HepG2 (cell line): ENCODE results near the gene ANKRD53. TPM values are rescaled to one million over a fixed set of nuclear protein-coding genes. Genes with fewer than 3 reads are reported as not detected.

Source experiments
- ATF1 ChIP-seq: IDR thresholded peaks from 2 replicates; pipeline ENCODE4 v1.6.1; 2016; ENCODE audit warnings: mild to moderate bottlenecking, control low read depth
- FOXM1 ChIP-seq: sonication (generic); formaldehyde crosslinking; IDR thresholded peaks from 2 replicates; pipeline ENCODE4 v1.5.0; 2020; ENCODE audit warnings: missing genetic modification reagents
- GLI4 ChIP-seq: sonication (generic); formaldehyde crosslinking; IDR thresholded peaks from 2 replicates; pipeline ENCODE4 v1.5.1; 2020; ENCODE audit warnings: missing genetic modification reagents, mild to moderate bottlenecking, moderate library complexity, borderline replicate concordance
- JDP2 ChIP-seq: sonication (generic); formaldehyde crosslinking; IDR thresholded peaks from 2 replicates; pipeline ENCODE4 v1.8.1; 2022; ENCODE audit warnings: missing genetic modification reagents, borderline replicate concordance
- KDM6A ChIP-seq: IDR thresholded peaks from 2 replicates; pipeline ENCODE4 v1.6.1; 2016; ENCODE audit warnings: low read depth
- KLF16 ChIP-seq, 2 experiments: sonication (generic) in 1 of 2; formaldehyde crosslinking in 1 of 2; IDR thresholded peaks; 2 replicates each; pipeline versions ENCODE4 v1.6.1 to v1.8.0; 2016 to 2023; ENCODE audit warnings: missing genetic modification reagents in 2 of 2, missing compliant biosample characterization in 1 of 2
- NFE2 ChIP-seq: sonication (generic); formaldehyde crosslinking; IDR thresholded peaks from 2 replicates; pipeline ENCODE4 v1.4.0; 2020; ENCODE audit warnings: missing genetic modification reagents
- NFIB ChIP-seq: sonication (generic); formaldehyde crosslinking; IDR thresholded peaks from 2 replicates; pipeline ENCODE4 v1.9.0; 2021; ENCODE audit warnings: missing genetic modification reagents, mild to moderate bottlenecking, borderline replicate concordance
- SMC3 ChIP-seq: IDR thresholded peaks from 2 replicates; pipeline ENCODE4 v1.6.1; 2011; ENCODE audit warnings: low read length, improper control_type of control experiment
- TBP ChIP-seq: sonication (generic); formaldehyde crosslinking; IDR thresholded peaks from 2 replicates; pipeline ENCODE4 v1.5.0; 2020; ENCODE audit warnings: missing genetic modification reagents
- ZBTB21 ChIP-seq: sonication (generic); formaldehyde crosslinking; IDR thresholded peaks from 2 replicates; pipeline ENCODE4 v1.4.0; 2020; ENCODE audit warnings: missing genetic modification reagents
- ZFP90 ChIP-seq: sonication (generic); formaldehyde crosslinking; IDR thresholded peaks from 2 replicates; pipeline ENCODE4 v1.8.0; 2022; ENCODE audit warnings: missing genetic modification reagents, mild to moderate bottlenecking, inconsistent platforms, borderline replicate concordance
- ZNF543 ChIP-seq: sonication (generic); formaldehyde crosslinking; IDR thresholded peaks from 2 replicates; pipeline ENCODE4 v1.4.0; 2020; ENCODE audit warnings: mild to moderate bottlenecking, missing genetic modification reagents
- ZNF746 ChIP-seq: sonication (generic); formaldehyde crosslinking; IDR thresholded peaks from 2 replicates; pipeline ENCODE4 v1.8.0; 2022; ENCODE audit warnings: mild to moderate bottlenecking, missing genetic modification reagents
- ZSCAN22 ChIP-seq: sonication (generic); formaldehyde crosslinking; IDR thresholded peaks from 2 replicates; pipeline ENCODE4 v1.4.0; 2020; ENCODE audit warnings: mild to moderate bottlenecking, missing genetic modification reagents
- polyA plus RNA-seq, 8 experiments: library from polyadenylated mRNA; depleted of rRNA in 3 of 8; stranded (reverse) in 7 of 8; unstranded in 1 of 8; fragments of >200 nt; fragmentation: Illumina TruSeq in 4 of 8; extraction: Trizol in 4 of 8; gene quantifications; 2 replicates each; pipeline versions ENCODE4 v1.2.1 to v1.2.3, GENCODE V29; 2011 to 2016; ENCODE audit warnings: low read depth in 4 of 8, missing spikeins in 1 of 8, mixed read lengths in 1 of 8; ENCODE audit not compliant: insufficient read depth in 1 of 8
- total RNA-seq, 5 experiments: library from RNA; depleted of rRNA; stranded (reverse); fragments of >200 nt; fragmentation: Illumina TruSeq; extraction: Trizol; gene quantifications; 2 replicates each; pipeline ENCODE4 v1.2.3, GENCODE V29; 2016; ENCODE audit warnings: low read depth in 1 of 5
- TF ChIP-seq, protein P1 (sequence below): sonication (generic); formaldehyde crosslinking; IDR thresholded peaks from 2 replicates; pipeline ENCODE4 v1.5.1; 2020; ENCODE audit warnings: missing genetic modification reagents, mild to moderate bottlenecking, borderline replicate concordance
- TF ChIP-seq, protein P2 (sequence below): sonication (generic); formaldehyde crosslinking; IDR thresholded peaks from 2 replicates; pipeline ENCODE4 v1.8.0; 2022; ENCODE audit warnings: missing genetic modification reagents, mild to moderate bottlenecking, moderate library complexity, borderline replicate concordance
- TF ChIP-seq, protein P3 (sequence below): sonication (generic); formaldehyde crosslinking; IDR thresholded peaks from 2 replicates; pipeline ENCODE4 v1.4.0; 2020; ENCODE audit warnings: mild to moderate bottlenecking, missing genetic modification reagents
- TF ChIP-seq, protein P4 (sequence below): sonication (generic); formaldehyde crosslinking; IDR thresholded peaks from 2 replicates; pipeline ENCODE4 v1.8.0; 2022; ENCODE audit warnings: mild to moderate bottlenecking, missing genetic modification reagents
- TF ChIP-seq, protein P5 (sequence below): sonication (generic); formaldehyde crosslinking; IDR thresholded peaks from 2 replicates; pipeline ENCODE4 v1.5.0; 2020; ENCODE audit warnings: missing genetic modification reagents

Gene ANKRD53
- total and polyA plus RNA-seq, 2 of the 13 experiments (the other 11 are each of a cell fraction or from before 2014, with no cell fraction given), result 0.15 TPM; not detected in 1

DNA sequence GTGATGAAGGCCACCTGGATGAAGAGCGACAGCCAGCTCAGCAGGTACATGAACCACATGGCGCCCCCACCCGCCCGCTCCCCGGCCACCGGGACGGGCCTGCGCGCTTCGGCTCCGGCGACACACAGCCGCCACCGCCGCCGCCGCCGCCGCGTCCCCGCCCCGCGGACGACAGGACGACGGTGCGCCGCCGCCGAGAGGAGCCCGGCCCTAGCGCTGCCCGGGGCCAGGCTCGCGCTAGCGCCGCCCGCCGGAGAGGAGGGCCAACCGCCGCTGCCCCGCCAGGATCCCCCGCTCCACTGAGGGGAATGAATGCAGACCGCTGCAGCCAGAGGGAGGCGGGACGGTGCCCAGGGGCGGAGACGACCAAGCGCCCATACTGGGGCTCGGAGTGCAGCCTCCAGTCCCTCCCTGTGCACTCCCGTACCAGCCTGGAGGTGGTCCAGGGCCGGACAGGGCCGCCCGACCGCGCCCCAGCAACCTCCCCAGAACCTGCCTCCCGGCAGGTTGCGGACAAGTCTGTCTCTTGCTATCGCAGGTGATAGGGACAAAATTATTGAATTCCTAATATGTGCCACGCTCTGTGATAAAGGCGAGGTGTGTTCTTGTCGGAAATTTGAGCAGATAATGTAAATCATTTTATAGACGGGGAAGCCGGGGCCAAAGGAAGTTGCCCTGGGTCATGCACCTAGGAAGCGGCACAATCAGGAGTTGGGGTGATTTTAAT, 16.4 kb downstream of the ANKRD53 start, which contains the start of gene TEX261 (continued):
- TF ChIP-seq, protein P1, sequence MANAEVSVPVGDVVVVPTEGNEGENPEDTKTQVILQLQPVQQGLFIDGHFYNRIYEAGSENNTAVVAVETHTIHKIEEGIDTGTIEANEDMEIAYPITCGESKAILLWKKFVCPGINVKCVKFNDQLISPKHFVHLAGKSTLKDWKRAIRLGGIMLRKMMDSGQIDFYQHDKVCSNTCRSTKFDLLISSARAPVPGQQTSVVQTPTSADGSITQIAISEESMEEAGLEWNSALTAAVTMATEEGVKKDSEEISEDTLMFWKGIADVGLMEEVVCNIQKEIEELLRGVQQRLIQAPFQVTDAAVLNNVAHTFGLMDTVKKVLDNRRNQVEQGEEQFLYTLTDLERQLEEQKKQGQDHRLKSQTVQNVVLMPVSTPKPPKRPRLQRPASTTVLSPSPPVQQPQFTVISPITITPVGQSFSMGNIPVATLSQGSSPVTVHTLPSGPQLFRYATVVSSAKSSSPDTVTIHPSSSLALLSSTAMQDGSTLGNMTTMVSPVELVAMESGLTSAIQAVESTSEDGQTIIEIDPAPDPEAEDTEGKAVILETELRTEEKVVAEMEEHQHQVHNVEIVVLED (CRISPR knock-in tag), result peak; percentile 97
- TF ChIP-seq ZFP90 (peak; percentile 74; the same call in 1 of the 2 replicates), NFIB (CRISPR knock-in tag) (no peak), SMC3 (no peak), GLI4 (CRISPR knock-in tag) (peak; percentile 57; the same call in 1 of the 2 replicates), ZBTB21 (CRISPR knock-in tag) (no peak), TBP (CRISPR knock-in tag) (no peak; the same call in 1 of the 2 replicates), KLF16 (CRISPR knock-in tag; IDR thresholded peaks at IDR 0.05) (no peak), FOXM1 (CRISPR knock-in tag) (no peak), ATF1 (CRISPR knock-in tag) (no peak), ZNF746 (CRISPR knock-in tag) (no peak), ZNF543 (CRISPR knock-in tag) (peak; percentile 81), JDP2 (CRISPR knock-in tag) (no peak), KDM6A (no peak), ZSCAN22 (CRISPR knock-in tag) (no peak), NFE2 (CRISPR knock-in tag) (no peak)
- TF ChIP-seq, protein P2, sequence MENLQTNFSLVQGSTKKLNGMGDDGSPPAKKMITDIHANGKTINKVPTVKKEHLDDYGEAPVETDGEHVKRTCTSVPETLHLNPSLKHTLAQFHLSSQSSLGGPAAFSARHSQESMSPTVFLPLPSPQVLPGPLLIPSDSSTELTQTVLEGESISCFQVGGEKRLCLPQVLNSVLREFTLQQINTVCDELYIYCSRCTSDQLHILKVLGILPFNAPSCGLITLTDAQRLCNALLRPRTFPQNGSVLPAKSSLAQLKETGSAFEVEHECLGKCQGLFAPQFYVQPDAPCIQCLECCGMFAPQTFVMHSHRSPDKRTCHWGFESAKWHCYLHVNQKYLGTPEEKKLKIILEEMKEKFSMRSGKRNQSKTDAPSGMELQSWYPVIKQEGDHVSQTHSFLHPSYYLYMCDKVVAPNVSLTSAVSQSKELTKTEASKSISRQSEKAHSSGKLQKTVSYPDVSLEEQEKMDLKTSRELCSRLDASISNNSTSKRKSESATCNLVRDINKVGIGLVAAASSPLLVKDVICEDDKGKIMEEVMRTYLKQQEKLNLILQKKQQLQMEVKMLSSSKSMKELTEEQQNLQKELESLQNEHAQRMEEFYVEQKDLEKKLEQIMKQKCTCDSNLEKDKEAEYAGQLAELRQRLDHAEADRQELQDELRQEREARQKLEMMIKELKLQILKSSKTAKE (CRISPR knock-in tag), result no peak
- TF ChIP-seq, protein P3, sequence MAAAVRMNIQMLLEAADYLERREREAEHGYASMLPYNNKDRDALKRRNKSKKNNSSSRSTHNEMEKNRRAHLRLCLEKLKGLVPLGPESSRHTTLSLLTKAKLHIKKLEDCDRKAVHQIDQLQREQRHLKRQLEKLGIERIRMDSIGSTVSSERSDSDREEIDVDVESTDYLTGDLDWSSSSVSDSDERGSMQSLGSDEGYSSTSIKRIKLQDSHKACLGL (CRISPR knock-in tag), result 0 out of 2 replicates have a peak, but pooled peaks have one; percentile 4
- TF ChIP-seq, protein P4, sequence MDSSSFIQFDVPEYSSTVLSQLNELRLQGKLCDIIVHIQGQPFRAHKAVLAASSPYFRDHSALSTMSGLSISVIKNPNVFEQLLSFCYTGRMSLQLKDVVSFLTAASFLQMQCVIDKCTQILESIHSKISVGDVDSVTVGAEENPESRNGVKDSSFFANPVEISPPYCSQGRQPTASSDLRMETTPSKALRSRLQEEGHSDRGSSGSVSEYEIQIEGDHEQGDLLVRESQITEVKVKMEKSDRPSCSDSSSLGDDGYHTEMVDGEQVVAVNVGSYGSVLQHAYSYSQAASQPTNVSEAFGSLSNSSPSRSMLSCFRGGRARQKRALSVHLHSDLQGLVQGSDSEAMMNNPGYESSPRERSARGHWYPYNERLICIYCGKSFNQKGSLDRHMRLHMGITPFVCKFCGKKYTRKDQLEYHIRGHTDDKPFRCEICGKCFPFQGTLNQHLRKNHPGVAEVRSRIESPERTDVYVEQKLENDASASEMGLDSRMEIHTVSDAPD (CRISPR knock-in tag), result 0 out of 2 replicates have a peak, but pooled peaks have one; percentile 51
- TF ChIP-seq, protein P5, sequence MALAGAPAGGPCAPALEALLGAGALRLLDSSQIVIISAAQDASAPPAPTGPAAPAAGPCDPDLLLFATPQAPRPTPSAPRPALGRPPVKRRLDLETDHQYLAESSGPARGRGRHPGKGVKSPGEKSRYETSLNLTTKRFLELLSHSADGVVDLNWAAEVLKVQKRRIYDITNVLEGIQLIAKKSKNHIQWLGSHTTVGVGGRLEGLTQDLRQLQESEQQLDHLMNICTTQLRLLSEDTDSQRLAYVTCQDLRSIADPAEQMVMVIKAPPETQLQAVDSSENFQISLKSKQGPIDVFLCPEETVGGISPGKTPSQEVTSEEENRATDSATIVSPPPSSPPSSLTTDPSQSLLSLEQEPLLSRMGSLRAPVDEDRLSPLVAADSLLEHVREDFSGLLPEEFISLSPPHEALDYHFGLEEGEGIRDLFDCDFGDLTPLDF (CRISPR knock-in tag), result no peak
